RWPE1 (cell line): ENCODE results near the gene HOXD10.

Experiments
- CTCF ChIA-PET: fragments of 350-600 bp; sonication (Branson Sonifier 250); formaldehyde crosslinking; extraction: SDS; loops from one replicate; lab custom pipeline; 2021; lab: Yijun Ruan, JAX
- POLR2A ChIA-PET: fragments of 400-600 bp; formaldehyde crosslinking; extraction: SDS; loops from one replicate; lab custom pipeline; 2020; ENCODE audit warnings: antibody characterized with exemption; ENCODE audit not compliant: low non-redundant PET; lab: Yijun Ruan, JAX
- DNase-seq: peaks from one replicate; pipeline ENCODE4 v3.0.0; 2012; ENCODE audit warnings: low spot score
- H3K27ac ChIP-seq: fragments of 450-650 bp; 2 replicates; pipeline ENCODE4 v1.5.1; 2017
- CTCF ChIP-seq: fragments of 450-650 bp; conservative IDR thresholded peaks from 2 replicates; pipeline ENCODE4 v1.5.1; 2017; ENCODE audit warnings: low read depth, mild to moderate bottlenecking

Gene HOXD10

GRCh38 chr2:176124110-176124946 lies 7.8 kb downstream of the HOXD10 start:
- ChIA-PET POLR2A (no interaction called here), CTCF (no interaction called here)
- peak overlapping the region; percentile 29 for H3K27ac ChIP-seq
- DNase-seq, result no peak
- TF ChIP-seq CTCF, result no peak

GRCh38 chr2:176124947-176125771 lies 8.6 kb downstream of the HOXD10 start:
- CTCF ChIA-PET, result interaction anchor here (0.7 kb wide), 1 partner anchor 324 kb away, joined by 4 read pairs; no protein-coding TSS in a partner anchor

GRCh38 chr2:176125772-176126054 lies 9.1 kb downstream of the HOXD10 start:
- ChIA-PET POLR2A (interaction anchor here (0.6 kb wide), 1 partner anchor 1577 kb away, joined by 3 read pairs; no protein-coding TSS in a partner anchor), CTCF (interaction anchor here (0.7 kb wide), 1 partner anchor 324 kb away, joined by 4 read pairs; no protein-coding TSS in a partner anchor)
- no peak for TF ChIP-seq CTCF
- no peak for DNase-seq
- peak overlapping the region; percentile 29 for H3K27ac ChIP-seq

More at GRCh38 chr2:176124947-176125771, 8.6 kb downstream of the HOXD10 start:
- POLR2A ChIA-PET, result interaction anchor here (0.6 kb wide), 1 partner anchor 1578 kb away, joined by 3 read pairs; no protein-coding TSS in a partner anchor
- DNase-seq, result no peak
- H3K27ac ChIP-seq, result peak overlapping the region; percentile 29
- no peak for TF ChIP-seq CTCF

GRCh38 chr2:176126929-176127773 lies 10.6 kb downstream of the HOXD10 start:
- POLR2A ChIA-PET, result no interaction called here
- no peak overlapping the region for H3K27ac ChIP-seq
- CTCF ChIA-PET, result interaction anchor here (0.5 to 3.2 kb wide), 28 partner anchors 9 to 1022 kb away, joined by 3 to 42 read pairs (median 4); no protein-coding TSS in a partner anchor
- DNase-seq, result no peak
- peak; percentile 89 for TF ChIP-seq CTCF

GRCh38 chr2:176127774-176128072 lies 11.1 kb downstream of the HOXD10 start:
- H3K27ac ChIP-seq, result no peak overlapping the region
- no peak for DNase-seq
- ChIA-PET CTCF (interaction anchor here (0.7 to 3.2 kb wide), 8 partner anchors 13 to 1021 kb away, joined by 3 to 42 read pairs (median 5); no protein-coding TSS in a partner anchor), POLR2A (no interaction called here)
- TF ChIP-seq CTCF, result no peak
